ENCODE measurements around the gene SNX24.
"Not testable (repeated sequence)": the region's sequence is repeated elsewhere in the genome, so short reads cannot be mapped to it uniquely, and the experiment has no call there.

The SNX24 gene

GRCh38 chr5:122846051-122846550 lies 688 bp downstream of the SNX24 start:
- Histone ChIP-seq H3K4me1 (ENCODE audit: control insufficient read depth, insufficient read depth, low read length) (peaks cover 4% of the 10 kb centered on the region), H3K27ac (ENCODE audit: low read depth, low read length) (peak overlapping the region; percentile 65), H3K4me3 (ENCODE audit: low read length) (peak overlapping the region; percentile 84), H3K36me3 (ENCODE audit: control insufficient read depth, insufficient read depth, low read length) (no peaks in the 10 kb centered on the region), H3K9ac (ENCODE audit: low read length) (no peak overlapping the region), H3K27me3 (ENCODE audit: control insufficient read depth, insufficient read depth, low read length) (no peaks in the 10 kb centered on the region)

DNA sequence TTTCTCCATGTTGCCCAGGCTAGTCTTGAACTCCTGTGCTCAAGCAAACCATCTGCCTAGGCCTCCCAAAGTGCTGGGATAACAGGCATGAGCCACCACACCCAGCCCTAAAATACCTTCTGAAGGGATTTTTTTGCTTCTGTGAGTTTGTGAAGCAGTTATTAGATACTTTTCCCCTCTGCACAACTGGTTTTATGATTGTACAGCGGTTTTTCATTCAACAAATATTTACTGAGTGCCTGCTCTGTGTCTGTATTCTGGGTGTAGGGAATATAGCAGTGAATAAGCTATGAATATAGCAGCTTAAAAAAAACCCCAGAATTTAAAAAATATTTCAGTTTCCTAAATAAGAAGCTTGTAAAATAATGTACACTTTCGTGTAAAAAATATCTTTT lies 2.3 kb downstream of the SNX24 start:
- Histone ChIP-seq H3K36me3 (ENCODE audit: control insufficient read depth, insufficient read depth, low read length) (no peaks in the 10 kb centered on the region), H3K27ac (ENCODE audit: low read depth, low read length) (no peak overlapping the region), H3K4me3 (ENCODE audit: low read length) (no peak overlapping the region), H3K9ac (ENCODE audit: low read length) (no peak overlapping the region), H3K27me3 (ENCODE audit: control insufficient read depth, insufficient read depth, low read length) (no peaks in the 10 kb centered on the region), H3K4me1 (ENCODE audit: control insufficient read depth, insufficient read depth, low read length) (peaks cover 4% of the 10 kb centered on the region)

GRCh38 chr5:122849771-122850170 lies 4.4 kb downstream of the SNX24 start:
- Histone ChIP-seq H3K36me3 (ENCODE audit: control insufficient read depth, insufficient read depth, low read length) (no peaks in the 10 kb centered on the region), H3K27ac (ENCODE audit: low read depth, low read length) (no peak overlapping the region), H3K4me3 (ENCODE audit: low read length) (no peak overlapping the region), H3K4me1 (ENCODE audit: control insufficient read depth, insufficient read depth, low read length) (no peaks in the 10 kb centered on the region), H3K9ac (ENCODE audit: low read length) (no peak overlapping the region), H3K27me3 (ENCODE audit: control insufficient read depth, insufficient read depth, low read length) (no peaks in the 10 kb centered on the region)

DNA sequence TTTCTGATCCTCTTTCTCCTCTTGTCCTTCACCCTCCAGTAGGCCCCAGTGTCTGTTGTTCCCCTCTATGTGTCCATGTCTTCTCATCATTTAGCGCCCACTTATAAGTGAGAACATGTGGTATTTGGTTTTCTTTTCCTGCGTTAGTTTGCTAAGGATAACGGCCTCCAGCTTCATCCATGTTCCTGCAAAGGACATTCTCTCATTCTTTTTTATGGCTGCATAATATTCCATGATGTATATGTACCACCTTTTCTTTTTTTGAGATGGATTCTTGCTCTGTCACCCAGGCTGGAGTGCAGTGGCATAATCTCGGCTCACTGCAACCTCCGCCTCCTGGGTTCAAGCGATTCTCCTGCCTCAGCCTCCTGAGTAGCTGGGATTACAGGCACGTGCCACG lies 12.1 kb downstream of the SNX24 start:
- H3K27ac ChIP-seq (ENCODE audit: low read depth, low read length); H3K4me1 ChIP-seq (ENCODE audit: control insufficient read depth, insufficient read depth, low read length); H3K4me3 ChIP-seq (ENCODE audit: low read length); H3K27me3 ChIP-seq (ENCODE audit: control insufficient read depth, insufficient read depth, low read length); H3K9ac ChIP-seq (ENCODE audit: low read length); H3K36me3 ChIP-seq (ENCODE audit: control insufficient read depth, insufficient read depth, low read length): not testable (repeated sequence)

GRCh38 chr5:122858451-122858850 lies 13.0 kb downstream of the SNX24 start:
- Histone ChIP-seq H3K4me3 (ENCODE audit: low read length) (no peak overlapping the region), H3K9ac (ENCODE audit: low read length) (no peak overlapping the region), H3K4me1 (ENCODE audit: control insufficient read depth, insufficient read depth, low read length) (no peaks in the 10 kb centered on the region), H3K27me3 (ENCODE audit: control insufficient read depth, insufficient read depth, low read length) (no peaks in the 10 kb centered on the region), H3K27ac (ENCODE audit: low read depth, low read length) (no peak overlapping the region), H3K36me3 (ENCODE audit: control insufficient read depth, insufficient read depth, low read length) (no peaks in the 10 kb centered on the region)

- no peak overlapping the region for H3K4me3 ChIP-seq (ENCODE audit: low read length)
- H3K36me3 ChIP-seq (ENCODE audit: control insufficient read depth, insufficient read depth, low read length), result no peaks in the 10 kb centered on the region
- no peak overlapping the region for H3K27ac ChIP-seq (ENCODE audit: low read depth, low read length)
- H3K27me3 ChIP-seq (ENCODE audit: control insufficient read depth, insufficient read depth, low read length), result no peaks in the 10 kb centered on the region
- H3K4me1 ChIP-seq (ENCODE audit: control insufficient read depth, insufficient read depth, low read length), result no peaks in the 10 kb centered on the region
- H3K9ac ChIP-seq (ENCODE audit: low read length), result no peak overlapping the region
Observed at GRCh38 chr5:122863240-122863639, 17.8 kb downstream of the SNX24 start.

GRCh38 chr5:122863721-122864120 lies 18.3 kb downstream of the SNX24 start:
- Histone ChIP-seq H3K4me1 (ENCODE audit: control insufficient read depth, insufficient read depth, low read length) (no peaks in the 10 kb centered on the region), H3K4me3 (ENCODE audit: low read length) (no peak overlapping the region), H3K27me3 (ENCODE audit: control insufficient read depth, insufficient read depth, low read length) (no peaks in the 10 kb centered on the region), H3K9ac (ENCODE audit: low read length) (no peak overlapping the region), H3K36me3 (ENCODE audit: control insufficient read depth, insufficient read depth, low read length) (no peaks in the 10 kb centered on the region), H3K27ac (ENCODE audit: low read depth, low read length) (no peak overlapping the region)

DNA sequence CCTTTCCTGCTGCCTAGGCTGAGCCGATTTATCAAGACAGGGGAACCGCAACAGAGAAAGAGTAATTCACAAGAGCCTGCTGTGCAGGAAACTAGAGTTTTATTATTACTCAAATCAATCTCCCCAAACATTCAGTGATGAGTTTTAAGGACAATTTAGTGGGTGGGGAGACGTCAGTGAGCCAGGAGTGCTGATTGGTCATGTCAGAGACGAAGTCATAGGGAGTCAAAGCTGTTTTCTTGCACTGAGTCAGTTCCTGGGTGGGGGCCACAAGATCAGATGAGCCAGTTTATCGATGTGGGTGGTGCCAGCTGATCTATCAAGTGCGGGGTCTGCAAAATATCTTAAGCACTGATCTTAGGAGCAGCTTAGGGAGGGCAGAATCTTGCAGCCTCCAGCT lies 19.0 kb downstream of the SNX24 start:
- H3K4me1 ChIP-seq (ENCODE audit: control insufficient read depth, insufficient read depth, low read length), result no peaks in the 10 kb centered on the region
- H3K27ac ChIP-seq (ENCODE audit: low read depth, low read length), result no peak overlapping the region

DNA sequence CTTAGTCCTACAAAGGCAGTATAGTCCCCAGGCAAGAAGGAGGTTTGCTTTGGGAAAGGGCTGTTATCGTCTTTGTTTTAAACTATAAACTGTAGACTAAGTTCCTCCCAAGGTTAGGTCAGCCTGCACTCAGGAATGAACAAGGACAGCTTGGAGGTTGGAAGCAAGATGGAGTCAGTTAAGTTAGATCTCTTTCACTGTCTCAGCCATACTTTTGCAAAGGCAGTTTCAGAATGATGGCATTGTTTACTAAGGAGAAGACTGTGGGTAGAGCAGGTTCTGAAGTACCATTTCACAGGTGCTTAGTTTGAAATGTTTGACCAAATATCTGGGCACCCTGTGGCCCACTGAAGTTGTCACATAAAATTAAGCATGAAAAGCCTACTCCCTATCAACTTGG lies 19.4 kb downstream of the SNX24 start:
- no peak overlapping the region for H3K4me3 ChIP-seq (ENCODE audit: low read length)
- H3K27me3 ChIP-seq (ENCODE audit: control insufficient read depth, insufficient read depth, low read length), result no peaks in the 10 kb centered on the region
- H3K36me3 ChIP-seq (ENCODE audit: control insufficient read depth, insufficient read depth, low read length), result no peaks in the 10 kb centered on the region
- H3K4me1 ChIP-seq (ENCODE audit: control insufficient read depth, insufficient read depth, low read length), result no peaks in the 10 kb centered on the region
- no peak overlapping the region for H3K27ac ChIP-seq (ENCODE audit: low read depth, low read length)
- H3K9ac ChIP-seq (ENCODE audit: low read length), result no peak overlapping the region

More for the DNA sequence above, 19.0 kb downstream of the SNX24 start:
- no peak overlapping the region for H3K9ac ChIP-seq (ENCODE audit: low read length)
- no peaks in the 10 kb centered on the region for H3K36me3 ChIP-seq (ENCODE audit: control insufficient read depth, insufficient read depth, low read length)
- no peaks in the 10 kb centered on the region for H3K27me3 ChIP-seq (ENCODE audit: control insufficient read depth, insufficient read depth, low read length)
- H3K4me3 ChIP-seq (ENCODE audit: low read length), result no peak overlapping the region

GRCh38 chr5:122870219-122870856 lies 24.9 kb downstream of the SNX24 start:
- Histone ChIP-seq H3K4me1 (ENCODE audit: control insufficient read depth, insufficient read depth, low read length) (no peaks in the 10 kb centered on the region), H3K9ac (ENCODE audit: low read length) (no peak overlapping the region), H3K36me3 (ENCODE audit: control insufficient read depth, insufficient read depth, low read length) (no peaks in the 10 kb centered on the region), H3K4me3 (ENCODE audit: low read length) (no peak overlapping the region), H3K27ac (ENCODE audit: low read depth, low read length) (no peak overlapping the region), H3K27me3 (ENCODE audit: control insufficient read depth, insufficient read depth, low read length) (no peaks in the 10 kb centered on the region)

GRCh38 chr5:122871661-122872060 lies 26.2 kb downstream of the SNX24 start:
- no peak overlapping the region for H3K27ac ChIP-seq (ENCODE audit: low read depth, low read length)

GRCh38 chr5:122874179-122874875 lies 28.9 kb downstream of the SNX24 start:
- no peaks in the 10 kb centered on the region for H3K36me3 ChIP-seq (ENCODE audit: control insufficient read depth, insufficient read depth, low read length)
- H3K27ac ChIP-seq (ENCODE audit: low read depth, low read length), result no peak overlapping the region
- no peak overlapping the region for H3K4me3 ChIP-seq (ENCODE audit: low read length)
- H3K27me3 ChIP-seq (ENCODE audit: control insufficient read depth, insufficient read depth, low read length), result no peaks in the 10 kb centered on the region
- no peak overlapping the region for H3K9ac ChIP-seq (ENCODE audit: low read length)
- no peaks in the 10 kb centered on the region for H3K4me1 ChIP-seq (ENCODE audit: control insufficient read depth, insufficient read depth, low read length)

More at GRCh38 chr5:122871661-122872060, 26.2 kb downstream of the SNX24 start:
- Histone ChIP-seq H3K4me3 (ENCODE audit: low read length) (no peak overlapping the region), H3K9ac (ENCODE audit: low read length) (no peak overlapping the region), H3K4me1 (ENCODE audit: control insufficient read depth, insufficient read depth, low read length) (no peaks in the 10 kb centered on the region), H3K36me3 (ENCODE audit: control insufficient read depth, insufficient read depth, low read length) (no peaks in the 10 kb centered on the region), H3K27me3 (ENCODE audit: control insufficient read depth, insufficient read depth, low read length) (no peaks in the 10 kb centered on the region)

DNA sequence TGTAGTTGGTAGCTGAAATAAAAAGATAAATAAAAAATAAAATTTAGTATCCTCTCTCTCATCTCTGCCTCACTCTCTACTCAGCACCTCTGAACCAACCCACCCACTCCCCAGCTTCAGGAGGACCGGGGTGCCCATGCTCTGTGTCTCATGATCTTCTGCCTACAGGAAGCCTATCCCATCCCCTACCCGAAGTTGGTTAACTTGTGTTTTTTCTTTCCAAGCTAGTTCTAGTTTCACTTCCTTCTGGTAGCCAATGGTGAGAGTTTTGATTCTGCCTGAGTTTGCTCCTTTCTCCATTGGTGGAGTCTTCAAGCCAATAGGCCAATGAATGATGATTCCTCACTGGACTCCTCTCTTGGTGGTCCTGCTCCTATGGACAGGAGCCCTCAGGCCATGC lies 32.1 kb downstream of the SNX24 start:
- Histone ChIP-seq H3K36me3 (ENCODE audit: control insufficient read depth, insufficient read depth, low read length) (no peaks in the 10 kb centered on the region), H3K4me1 (ENCODE audit: control insufficient read depth, insufficient read depth, low read length) (no peaks in the 10 kb centered on the region), H3K4me3 (ENCODE audit: low read length) (no peak overlapping the region), H3K27ac (ENCODE audit: low read depth, low read length) (no peak overlapping the region), H3K27me3 (ENCODE audit: control insufficient read depth, insufficient read depth, low read length) (no peaks in the 10 kb centered on the region), H3K9ac (ENCODE audit: low read length) (no peak overlapping the region)
